ENCODE results near the gene TMC1.

The TMC1 gene

GRCh38 chr9:72809586-72809985, 288.2 kb downstream of the TMC1 start:
- Histone ChIP-seq H3K14ac (ENCODE audit: low read length) (no peak overlapping the region), H3K79me2 (ENCODE audit: control insufficient read depth, insufficient read depth, low read length, poor library complexity) (no peaks in the 10 kb centered on the region), H2AK5ac (ENCODE audit: low read length) (no peak overlapping the region), H3K9ac (ENCODE audit: low read length) (no peak overlapping the region), H3K79me1 (ENCODE audit: low read length) (no peaks in the 10 kb centered on the region), H3K36me3 (ENCODE audit: control insufficient read depth in 1 of 2, insufficient read depth in 2 of 2, low read length in 2 of 2) (no peaks in the 10 kb centered on the region), H4K8ac (ENCODE audit: low read depth, low read length) (no peak overlapping the region), H3K27ac (ENCODE audit: low read depth, low read length) (no peak overlapping the region), H3K9me3 (ENCODE audit: insufficient read depth, low read depth, low read length) (no peaks in the 10 kb centered on the region), H3K4me3 (ENCODE audit: low read depth, low read length) (no peak overlapping the region), H3K4ac (ENCODE audit: low read depth, low read length) (no peak overlapping the region), H4K91ac (ENCODE audit: low read depth, low read length) (no peak overlapping the region), H2BK5ac (ENCODE audit: low read depth, low read length, poor library complexity) (no peak overlapping the region), H3K4me1 (ENCODE audit: control insufficient read depth in 1 of 2, insufficient read depth in 2 of 2, low read length in 2 of 2) (no peaks in the 10 kb centered on the region), H2BK12ac (ENCODE audit: low read length) (no peak overlapping the region), H2AFZ (ENCODE audit: insufficient read depth, low read length, poor library complexity) (no peak overlapping the region), H3K4me2 (ENCODE audit: low read length) (no peak overlapping the region), H3K27me3 (ENCODE audit: insufficient read depth, low read length) (no peaks in the 10 kb centered on the region), H3K18ac (ENCODE audit: low read length) (no peak overlapping the region), H2BK120ac (ENCODE audit: insufficient read depth, low read length, poor library complexity) (no peak overlapping the region), H3K23ac (ENCODE audit: low read length) (no peak overlapping the region), H4K12ac (ENCODE audit: low read depth, low read length) (no peak overlapping the region)
- no CpG with 5 or more reads among the region's 3 CpGs for WGBS (ENCODE audit: extremely low coverage, insufficient coverage, insufficient read length)
- DNase-seq = no peak

- H3K23ac ChIP-seq (ENCODE audit: low read length) = no peak overlapping the region
- no peak overlapping the region for H3K18ac ChIP-seq (ENCODE audit: low read length)
- H4K91ac ChIP-seq (ENCODE audit: low read depth, low read length) = no peak overlapping the region
- no peak overlapping the region for H4K12ac ChIP-seq (ENCODE audit: low read depth, low read length)
- no peak overlapping the region for H2AK5ac ChIP-seq (ENCODE audit: low read length)
- no CpG with 5 or more reads among the region's 2 CpGs for WGBS (ENCODE audit: extremely low coverage, insufficient coverage, insufficient read length)
- H3K79me2 ChIP-seq (ENCODE audit: control insufficient read depth, insufficient read depth, low read length, poor library complexity) = no peaks in the 10 kb centered on the region
- H2AFZ ChIP-seq (ENCODE audit: insufficient read depth, low read length, poor library complexity) = no peak overlapping the region
- no peaks in the 10 kb centered on the region for H3K4me1 ChIP-seq (ENCODE audit: control insufficient read depth in 1 of 2, insufficient read depth in 2 of 2, low read length in 2 of 2)
- H3K4me3 ChIP-seq (ENCODE audit: low read depth, low read length) = no peak overlapping the region
- H3K9me3 ChIP-seq (ENCODE audit: insufficient read depth, low read depth, low read length) = no peaks in the 10 kb centered on the region
- H3K79me1 ChIP-seq (ENCODE audit: low read length) = no peaks in the 10 kb centered on the region
- no peaks in the 10 kb centered on the region for H3K36me3 ChIP-seq (ENCODE audit: control insufficient read depth in 1 of 2, insufficient read depth in 2 of 2, low read length in 2 of 2)
- H2BK5ac ChIP-seq (ENCODE audit: low read depth, low read length, poor library complexity) = no peak overlapping the region
- DNase-seq = no peak
- H2BK12ac ChIP-seq (ENCODE audit: low read length) = no peak overlapping the region
- no peak overlapping the region for H4K8ac ChIP-seq (ENCODE audit: low read depth, low read length)
- no peak overlapping the region for H3K14ac ChIP-seq (ENCODE audit: low read length)
- H3K27ac ChIP-seq (ENCODE audit: low read depth, low read length) = no peak overlapping the region
- no peak overlapping the region for H2BK120ac ChIP-seq (ENCODE audit: insufficient read depth, low read length, poor library complexity)
- no peak overlapping the region for H3K4me2 ChIP-seq (ENCODE audit: low read length)
- no peak overlapping the region for H3K9ac ChIP-seq (ENCODE audit: low read length)
- no peak overlapping the region for H3K4ac ChIP-seq (ENCODE audit: low read depth, low read length)
- H3K27me3 ChIP-seq (ENCODE audit: insufficient read depth, low read length) = no peaks in the 10 kb centered on the region
Observed at GRCh38 chr9:72812559-72813111, 291.2 kb downstream of the TMC1 start.

GRCh38 chr9:72813544-72813943, 292.1 kb downstream of the TMC1 start:
- no peak overlapping the region for H3K14ac ChIP-seq (ENCODE audit: low read length)
- H2AFZ ChIP-seq (ENCODE audit: insufficient read depth, low read length, poor library complexity) = no peak overlapping the region
- H2BK12ac ChIP-seq (ENCODE audit: low read length) = no peak overlapping the region
- H3K9me3 ChIP-seq (ENCODE audit: insufficient read depth, low read depth, low read length) = no peaks in the 10 kb centered on the region
- no peak overlapping the region for H3K18ac ChIP-seq (ENCODE audit: low read length)
- H3K79me2 ChIP-seq (ENCODE audit: control insufficient read depth, insufficient read depth, low read length, poor library complexity) = no peaks in the 10 kb centered on the region
- H3K27me3 ChIP-seq (ENCODE audit: insufficient read depth, low read length) = no peaks in the 10 kb centered on the region
- no peak overlapping the region for H2BK120ac ChIP-seq (ENCODE audit: insufficient read depth, low read length, poor library complexity)
- H3K4me2 ChIP-seq (ENCODE audit: low read length) = no peak overlapping the region
- DNase-seq = no peak
- H4K8ac ChIP-seq (ENCODE audit: low read depth, low read length) = no peak overlapping the region
- H3K4ac ChIP-seq (ENCODE audit: low read depth, low read length) = no peak overlapping the region
- H3K79me1 ChIP-seq (ENCODE audit: low read length) = no peaks in the 10 kb centered on the region
- H3K27ac ChIP-seq (ENCODE audit: low read depth, low read length) = no peak overlapping the region
- no peak overlapping the region for H3K23ac ChIP-seq (ENCODE audit: low read length)
- no peaks in the 10 kb centered on the region for H3K36me3 ChIP-seq (ENCODE audit: control insufficient read depth in 1 of 2, insufficient read depth in 2 of 2, low read length in 2 of 2)
- no peak overlapping the region for H3K4me3 ChIP-seq (ENCODE audit: low read depth, low read length)
- no peaks in the 10 kb centered on the region for H3K4me1 ChIP-seq (ENCODE audit: control insufficient read depth in 1 of 2, insufficient read depth in 2 of 2, low read length in 2 of 2)
- no peak overlapping the region for H3K9ac ChIP-seq (ENCODE audit: low read length)
- no peak overlapping the region for H4K12ac ChIP-seq (ENCODE audit: low read depth, low read length)
- H2BK5ac ChIP-seq (ENCODE audit: low read depth, low read length, poor library complexity) = no peak overlapping the region
- no peak overlapping the region for H2AK5ac ChIP-seq (ENCODE audit: low read length)
- H4K91ac ChIP-seq (ENCODE audit: low read depth, low read length) = no peak overlapping the region

GRCh38 chr9:72814083-72814597, 292.7 kb downstream of the TMC1 start:
- H3K9me3 ChIP-seq (ENCODE audit: insufficient read depth, low read depth, low read length) = no peaks in the 10 kb centered on the region
- no peaks in the 10 kb centered on the region for H3K4me1 ChIP-seq (ENCODE audit: control insufficient read depth in 1 of 2, insufficient read depth in 2 of 2, low read length in 2 of 2)
- no peaks in the 10 kb centered on the region for H3K79me1 ChIP-seq (ENCODE audit: low read length)
- no peak overlapping the region for H3K18ac ChIP-seq (ENCODE audit: low read length)
- no CpG with 5 or more reads among the region's 7 CpGs for WGBS (ENCODE audit: extremely low coverage, insufficient coverage, insufficient read length)
- H4K12ac ChIP-seq (ENCODE audit: low read depth, low read length) = no peak overlapping the region
- H3K79me2 ChIP-seq (ENCODE audit: control insufficient read depth, insufficient read depth, low read length, poor library complexity) = no peaks in the 10 kb centered on the region
- no peak overlapping the region for H3K23ac ChIP-seq (ENCODE audit: low read length)
- H4K91ac ChIP-seq (ENCODE audit: low read depth, low read length) = no peak overlapping the region
- no peak overlapping the region for H2AFZ ChIP-seq (ENCODE audit: insufficient read depth, low read length, poor library complexity)
- no peak overlapping the region for H2BK120ac ChIP-seq (ENCODE audit: insufficient read depth, low read length, poor library complexity)
- DNase-seq = no peak
- H3K4me3 ChIP-seq (ENCODE audit: low read depth, low read length) = no peak overlapping the region
- H3K4ac ChIP-seq (ENCODE audit: low read depth, low read length) = no peak overlapping the region
- H3K14ac ChIP-seq (ENCODE audit: low read length) = no peak overlapping the region
- H3K27me3 ChIP-seq (ENCODE audit: insufficient read depth, low read length) = no peaks in the 10 kb centered on the region
- no peak overlapping the region for H2BK12ac ChIP-seq (ENCODE audit: low read length)
- H2AK5ac ChIP-seq (ENCODE audit: low read length) = no peak overlapping the region
- H3K4me2 ChIP-seq (ENCODE audit: low read length) = no peak overlapping the region
- H4K8ac ChIP-seq (ENCODE audit: low read depth, low read length) = no peak overlapping the region
- H3K36me3 ChIP-seq (ENCODE audit: control insufficient read depth in 1 of 2, insufficient read depth in 2 of 2, low read length in 2 of 2) = no peaks in the 10 kb centered on the region
- no peak overlapping the region for H3K9ac ChIP-seq (ENCODE audit: low read length)
- H3K27ac ChIP-seq (ENCODE audit: low read depth, low read length) = no peak overlapping the region
- no peak overlapping the region for H2BK5ac ChIP-seq (ENCODE audit: low read depth, low read length, poor library complexity)

Measured in trophoblast cell (in vitro differentiated cells and primary cell).